ENCODE results near the gene DGCR8.
"Not testable (repeated sequence)": the region's sequence is repeated elsewhere in the genome, so short reads cannot be mapped to it uniquely, and the experiment has no call there.

The DGCR8 gene

DNA sequence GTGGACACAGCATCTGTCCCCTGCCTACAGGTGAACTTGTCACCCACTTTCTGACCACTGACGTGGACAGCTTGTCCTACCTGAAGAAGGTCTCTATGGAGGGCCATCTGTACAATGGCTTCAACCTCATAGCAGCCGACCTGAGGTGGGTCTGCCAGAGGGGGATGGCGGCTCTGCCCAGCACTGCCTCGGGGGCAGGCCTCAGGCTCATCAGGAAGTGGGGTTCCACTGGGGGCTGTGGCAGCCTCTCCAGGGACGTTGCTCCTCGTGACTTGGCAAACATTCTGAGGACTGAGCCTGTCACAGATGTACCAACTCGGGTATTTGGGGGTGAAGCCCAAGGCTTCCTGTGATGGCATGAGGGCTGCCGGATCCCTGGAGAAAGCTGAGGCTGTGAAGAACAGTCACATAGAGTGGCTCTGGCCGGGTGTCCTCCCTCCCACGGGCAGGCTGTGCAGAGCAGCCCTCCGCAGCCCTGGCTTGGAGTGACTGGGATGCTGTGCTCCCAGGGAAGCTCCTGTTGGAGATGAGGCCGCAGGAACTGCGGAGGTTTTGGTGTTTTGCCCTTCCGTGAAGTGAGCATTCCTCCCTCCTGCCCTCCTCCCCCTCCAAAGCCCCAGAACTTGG, 26.5 kb upstream of the DGCR8 start:
- DNase-seq, result no peak

DNA sequence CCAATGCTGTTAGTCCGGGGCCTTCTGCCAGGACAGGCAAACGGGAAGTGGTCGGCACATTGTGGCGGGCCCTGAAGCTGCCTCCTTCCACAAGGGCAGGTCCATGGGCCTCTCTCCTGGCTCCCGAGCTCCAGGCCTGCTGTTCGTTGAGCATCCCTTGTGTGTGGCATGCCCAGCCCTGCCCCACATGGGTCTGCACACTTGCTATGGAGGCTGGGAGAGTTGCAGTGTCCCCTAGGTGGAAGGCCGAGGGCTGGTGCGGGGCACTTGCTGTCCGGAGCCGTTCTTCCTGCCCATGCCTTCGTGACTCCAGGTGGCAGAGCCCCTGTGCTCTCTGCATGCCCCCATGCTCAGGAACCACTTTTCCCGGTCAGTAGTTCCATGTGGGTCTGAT, 26.0 kb upstream of the DGCR8 start:
- DNase-seq, result no peak

DNA sequence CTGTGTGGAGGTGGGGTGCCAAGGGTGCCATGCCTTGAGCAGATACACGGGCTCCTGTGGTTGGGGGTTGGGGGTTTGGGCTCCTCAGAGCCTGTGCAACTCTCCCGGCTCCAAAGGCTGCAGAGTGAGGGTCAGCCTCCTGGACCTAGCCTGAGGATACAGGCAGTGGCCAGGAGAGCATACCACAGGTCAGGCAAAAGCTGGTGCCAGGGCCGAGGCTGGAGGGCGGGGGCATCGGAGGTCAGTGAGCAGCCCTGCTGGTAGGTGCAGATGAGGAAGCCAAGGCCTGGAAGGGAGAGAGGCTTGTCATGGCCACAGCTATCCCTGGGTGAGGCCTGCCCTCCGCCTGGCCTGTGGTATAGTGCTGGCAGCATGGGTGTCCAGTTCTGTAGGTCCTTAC, 25.6 kb upstream of the DGCR8 start:
- DNase-seq, result no peak

DNA sequence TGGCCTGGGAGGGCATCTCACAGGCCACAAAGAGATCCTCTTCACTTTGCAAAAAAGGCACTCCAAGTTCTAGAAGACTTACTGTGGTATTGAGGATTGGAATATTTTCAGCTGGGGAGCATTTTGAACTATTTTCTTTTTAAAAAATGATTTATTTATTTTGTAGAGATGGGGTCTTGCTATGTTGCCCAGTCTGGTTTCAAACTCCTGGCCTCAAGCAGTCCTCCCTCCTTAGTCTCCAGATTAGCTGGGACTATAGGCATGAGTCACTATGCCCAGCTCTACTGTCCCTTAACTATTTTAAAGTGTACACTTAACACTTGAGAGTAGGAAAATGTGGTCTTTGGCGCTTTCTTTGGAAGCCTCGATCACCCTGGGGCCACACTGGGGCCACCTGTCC, 24.9 kb upstream of the DGCR8 start:
- no peak for DNase-seq

DNA sequence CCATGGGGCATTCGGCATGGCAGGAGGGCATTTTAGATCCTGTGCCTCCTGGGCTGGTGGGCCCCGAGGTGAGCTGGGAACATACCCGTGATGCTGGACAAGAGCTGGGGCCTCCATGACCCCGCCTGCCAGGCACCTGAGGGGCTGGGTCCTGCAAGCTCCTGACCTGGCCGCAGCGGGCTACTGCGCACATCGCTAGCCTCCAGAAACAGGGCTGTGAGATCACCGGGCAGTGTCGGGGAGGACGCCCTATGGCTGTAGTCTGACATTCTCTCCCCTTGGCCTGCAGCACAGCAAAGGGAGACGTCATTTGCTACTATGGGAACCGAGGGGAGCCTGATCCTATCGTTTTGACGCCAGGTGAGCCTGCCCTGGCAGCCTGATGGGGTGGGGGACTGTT, 24.4 kb upstream of the DGCR8 start:
- no peak for DNase-seq

DNA sequence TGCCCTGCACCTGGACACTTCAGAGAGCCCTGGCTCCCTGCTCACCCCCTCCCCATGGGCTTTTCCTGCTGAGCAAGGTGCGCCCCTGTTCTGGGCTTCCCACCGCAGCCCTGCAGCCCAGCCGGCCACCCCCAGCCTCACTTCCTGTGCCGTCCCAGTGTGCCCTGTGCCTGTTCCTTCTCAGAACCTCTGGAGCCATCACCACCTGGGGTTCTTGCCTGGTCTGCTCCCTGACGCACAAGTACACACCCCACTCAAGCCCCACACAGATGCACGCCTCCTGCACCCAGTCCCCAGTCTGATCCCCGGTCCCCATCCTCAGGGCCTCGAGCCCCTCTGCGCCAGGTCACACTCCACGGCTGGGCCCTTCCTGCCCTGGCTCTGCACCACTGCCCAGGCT, 23.9 kb upstream of the DGCR8 start:
- no peak for DNase-seq

DNA sequence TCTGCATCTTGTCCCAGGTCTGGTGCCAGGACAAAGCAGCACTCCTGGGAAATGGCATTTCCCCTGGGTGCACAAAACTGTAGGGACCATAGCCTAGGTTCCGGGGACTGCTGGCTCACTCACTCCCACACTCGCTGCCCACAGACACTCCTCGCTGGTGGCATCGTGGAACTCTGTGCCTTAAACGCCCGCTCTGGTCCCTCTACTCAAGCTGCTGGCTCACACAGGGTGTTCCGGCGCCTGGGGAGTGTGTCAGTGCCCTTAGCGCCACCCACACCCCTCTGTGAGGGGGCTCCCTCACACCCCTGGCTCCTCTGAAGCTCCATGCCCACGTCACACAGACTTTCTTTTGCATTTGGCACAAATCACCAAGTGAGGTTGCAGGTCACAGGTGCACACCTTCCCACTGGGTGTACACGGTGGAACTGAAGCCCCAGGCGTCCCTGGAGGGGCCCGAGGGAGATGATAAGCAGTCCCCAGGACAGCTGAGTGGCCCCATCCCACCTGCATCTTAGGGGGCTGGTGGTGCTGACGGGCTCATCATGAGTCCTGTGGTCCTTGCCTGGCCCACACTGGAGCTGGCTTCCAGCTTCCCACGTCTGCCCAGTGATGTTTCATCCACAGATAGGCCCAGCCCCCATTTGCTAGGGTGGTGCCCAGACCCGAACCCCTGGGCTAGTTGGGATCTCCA, 23.2 kb upstream of the DGCR8 start:
- DNase-seq, result no peak

DNA sequence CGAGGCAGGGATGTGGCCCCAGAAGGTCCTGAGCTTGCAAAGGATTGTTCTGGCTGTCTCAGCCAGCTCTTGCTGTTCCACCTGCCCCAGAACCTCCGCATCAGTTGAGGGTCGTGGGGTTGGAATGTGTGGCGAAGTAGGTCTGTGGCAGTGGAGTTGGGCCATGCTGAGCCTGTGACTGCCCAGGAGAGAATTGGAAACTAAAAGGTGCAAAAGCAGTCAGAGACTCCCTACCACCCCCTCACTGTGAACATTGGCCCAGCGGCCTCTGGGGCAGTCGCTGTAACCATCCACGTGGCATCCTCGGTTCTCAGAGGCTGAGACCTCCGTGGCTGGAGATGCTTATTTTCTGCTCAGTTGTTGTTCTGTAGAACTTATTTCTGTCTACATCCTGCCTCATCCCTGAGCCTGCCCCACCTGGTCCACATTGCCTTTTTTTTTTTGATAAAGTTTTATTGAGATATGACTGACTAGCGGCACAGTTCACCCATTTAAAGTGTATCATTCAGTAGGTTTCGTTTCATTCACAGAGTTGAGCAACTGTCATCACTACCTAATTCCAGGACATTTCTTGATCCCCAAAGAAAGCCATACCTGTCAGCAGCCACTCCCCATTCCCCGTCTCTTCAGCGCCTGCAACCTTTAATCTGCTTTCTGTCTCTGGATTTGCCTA, 22.3 kb upstream of the DGCR8 start:
- no peak for DNase-seq

DNA sequence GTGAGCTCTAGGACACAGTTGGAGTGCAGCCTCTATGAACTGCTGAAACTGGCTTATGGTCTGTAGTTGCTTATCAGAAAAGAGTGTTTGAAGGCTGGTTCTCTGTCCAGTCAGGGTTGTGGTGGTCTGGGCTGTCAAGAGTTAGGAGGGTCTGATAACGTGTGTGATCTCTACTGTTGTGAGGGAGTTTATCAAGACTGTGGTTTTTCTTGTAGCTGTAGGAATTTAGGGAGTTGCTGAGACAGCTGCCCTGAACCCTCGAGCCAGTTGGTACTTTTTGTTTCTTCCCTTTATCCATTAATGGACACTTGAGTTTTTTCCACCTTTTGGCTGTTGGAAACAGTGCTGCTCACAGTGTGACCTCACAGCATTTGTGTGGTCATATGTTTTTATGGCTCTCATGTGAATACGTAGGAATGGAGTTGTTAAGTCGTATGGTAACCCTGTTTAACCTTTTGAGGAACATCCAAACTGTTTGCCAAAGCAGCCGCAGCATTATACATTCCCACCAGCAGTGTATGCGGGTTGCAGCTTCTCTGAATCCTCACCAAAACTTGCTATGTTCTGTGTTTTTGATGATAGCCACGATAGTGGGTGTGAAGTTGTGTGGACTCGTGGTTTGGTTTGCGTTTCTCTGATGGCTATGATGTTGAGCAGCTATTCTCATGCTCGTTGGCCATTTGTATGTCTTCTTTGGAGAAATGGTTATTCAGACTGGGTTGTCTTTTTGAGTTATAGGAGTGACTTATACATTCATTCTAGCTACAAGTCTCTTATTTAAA, 20.9 kb upstream of the DGCR8 start:
- DNase-seq, result no peak

DNA sequence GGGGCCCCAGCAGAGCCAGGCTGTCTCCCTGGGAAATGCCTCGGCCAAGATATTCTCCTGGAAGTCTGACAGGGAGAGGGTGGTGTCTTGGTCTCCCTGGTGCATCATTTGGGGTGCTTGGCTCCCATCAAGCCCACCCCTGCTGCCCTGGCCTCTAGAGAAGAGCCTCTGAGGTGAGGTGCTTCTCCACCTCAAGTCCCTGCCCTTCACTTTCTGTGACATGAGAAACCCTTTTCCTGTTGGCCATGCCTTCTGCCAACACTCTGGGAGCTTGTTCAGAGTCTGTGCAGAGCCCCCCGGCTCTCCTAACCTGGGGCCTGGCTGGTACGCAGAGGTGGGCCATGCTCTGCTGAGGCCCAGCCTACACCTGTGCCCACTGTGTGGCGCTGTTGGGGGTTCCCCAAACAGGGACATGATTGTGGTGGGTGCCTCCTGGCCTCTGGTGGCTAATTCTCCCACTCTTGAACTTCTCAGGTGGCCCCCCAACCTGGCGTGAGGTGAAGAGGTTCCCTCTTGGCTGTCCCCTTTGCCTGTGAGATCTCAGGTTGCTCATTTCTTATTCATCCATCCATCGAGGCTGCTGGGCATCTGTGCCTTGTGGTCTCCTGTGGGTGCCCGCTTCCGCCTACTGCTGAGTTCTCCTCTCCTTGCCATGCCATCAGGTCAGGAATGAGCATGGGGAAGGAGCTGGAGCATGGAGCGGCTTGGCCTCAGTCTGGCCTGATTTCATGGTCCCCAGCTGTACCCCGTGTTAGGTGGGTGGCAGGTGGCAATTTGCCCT, 19.2 kb upstream of the DGCR8 start:
- DNase-seq, result no peak

DNA sequence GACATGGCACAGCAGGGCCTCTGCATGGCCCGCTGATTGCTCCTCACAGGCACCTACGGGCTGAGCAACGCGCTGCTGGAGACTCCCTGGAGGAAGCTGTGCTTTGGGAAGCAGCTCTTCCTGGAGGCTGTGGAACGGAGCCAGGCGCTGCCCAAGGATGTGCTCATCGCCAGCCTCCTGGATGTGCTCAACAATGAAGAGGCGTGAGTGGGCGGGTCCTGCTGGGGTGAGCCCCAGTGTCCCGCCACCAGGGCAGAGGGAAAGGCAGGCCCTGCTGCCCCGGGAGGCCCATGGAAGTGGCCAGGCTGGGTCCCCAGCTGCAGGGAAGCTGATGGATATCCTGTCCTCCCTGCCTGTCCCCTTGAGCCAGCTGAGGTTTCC, 18.6 kb upstream of the DGCR8 start:
- DNase-seq, result peak; percentile 6

DNA sequence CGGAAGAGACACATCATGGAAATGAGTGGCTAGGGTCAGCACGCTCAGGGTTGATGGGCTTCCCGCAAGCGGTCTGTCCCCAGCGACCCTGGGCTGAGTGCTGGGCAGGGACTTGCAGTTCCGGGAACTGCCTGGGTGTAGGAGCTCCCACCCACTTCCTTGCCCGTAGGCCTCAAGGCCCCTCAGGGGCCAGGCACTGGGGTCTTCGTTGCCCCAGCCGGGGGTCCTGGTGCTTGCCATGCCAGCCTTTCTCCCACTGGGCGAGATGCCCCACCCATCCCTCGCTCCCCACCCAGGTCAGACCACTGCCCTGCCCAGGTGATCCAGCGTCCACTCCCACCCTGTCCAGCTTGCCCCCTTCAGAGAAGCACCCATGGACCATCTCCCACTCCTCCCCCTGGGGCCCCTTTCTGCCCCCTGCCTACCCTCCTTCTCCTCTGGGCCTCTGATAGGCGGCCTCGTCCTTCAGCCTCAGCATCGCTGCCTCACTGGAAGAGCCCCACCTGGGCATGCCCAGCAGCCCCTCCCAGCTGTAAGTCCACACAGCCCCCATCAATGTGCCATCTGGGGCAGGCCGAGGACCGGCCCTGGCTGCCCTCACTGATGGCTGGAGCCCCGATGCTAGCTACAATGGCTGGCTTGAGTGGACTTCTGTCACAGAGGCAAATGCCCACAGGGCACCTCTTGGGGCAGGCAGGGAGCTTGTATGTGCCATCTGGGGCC, 17.8 kb upstream of the DGCR8 start:
- no peak for DNase-seq

DNA sequence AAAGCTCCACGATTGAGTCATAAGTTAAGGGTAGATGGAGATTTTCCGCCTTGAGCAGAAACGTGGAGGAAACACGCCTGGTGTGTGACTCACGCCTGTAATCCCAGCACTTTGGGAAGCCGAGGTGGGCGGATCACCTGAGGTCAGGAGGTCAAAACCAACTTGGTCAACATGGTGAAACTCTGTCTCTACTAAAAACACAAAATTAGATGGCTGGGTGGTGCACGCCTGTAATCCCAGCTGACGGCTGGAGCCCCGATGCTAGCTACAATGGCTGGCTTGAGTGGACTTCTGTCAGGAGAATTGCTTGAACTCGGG, 17.3 kb upstream of the DGCR8 start:
- DNase-seq, result no peak

DNA sequence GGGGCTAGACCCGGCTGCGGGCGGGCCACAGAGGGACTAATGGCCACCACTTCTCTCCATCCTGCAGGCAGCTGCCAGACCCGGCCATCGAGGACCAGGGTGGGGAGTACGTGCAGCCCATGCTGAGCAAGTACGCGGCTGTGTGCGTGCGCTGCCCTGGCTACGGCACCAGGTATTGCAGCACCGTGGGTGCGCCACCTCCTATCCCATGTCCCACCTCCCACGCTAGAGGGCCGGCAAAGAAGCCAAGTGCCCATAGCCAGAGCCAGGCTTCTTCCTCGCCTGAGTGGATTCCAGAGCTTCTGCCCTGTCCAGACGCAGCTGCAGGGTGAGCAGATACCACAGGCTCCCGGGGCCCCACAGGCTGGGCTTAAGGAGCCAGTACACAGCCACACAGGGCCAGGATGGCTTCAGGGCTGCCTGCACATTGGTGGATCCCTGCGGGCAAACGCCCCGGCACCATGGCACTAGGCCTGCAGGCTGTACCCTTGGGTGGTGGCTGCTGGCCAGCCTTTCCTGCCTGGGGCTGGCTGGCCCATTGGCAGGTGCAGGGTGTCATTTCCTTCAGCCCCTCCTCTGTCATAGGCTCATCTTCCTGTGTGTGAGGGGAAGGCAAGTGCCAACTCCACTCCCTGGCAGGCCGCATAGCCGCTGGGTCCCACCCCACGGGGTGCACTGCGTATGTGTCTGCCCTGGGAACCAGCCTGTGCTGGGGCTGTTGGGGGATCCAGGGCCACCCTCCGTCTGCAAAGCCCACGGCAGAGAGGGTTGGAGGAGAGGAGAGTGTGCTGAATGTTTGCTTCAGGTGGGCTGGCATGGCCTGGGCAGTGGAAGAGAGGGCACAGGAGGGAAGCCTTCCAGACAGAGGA, 16.5 kb upstream of the DGCR8 start:
- DNase-seq, result no peak

DNA sequence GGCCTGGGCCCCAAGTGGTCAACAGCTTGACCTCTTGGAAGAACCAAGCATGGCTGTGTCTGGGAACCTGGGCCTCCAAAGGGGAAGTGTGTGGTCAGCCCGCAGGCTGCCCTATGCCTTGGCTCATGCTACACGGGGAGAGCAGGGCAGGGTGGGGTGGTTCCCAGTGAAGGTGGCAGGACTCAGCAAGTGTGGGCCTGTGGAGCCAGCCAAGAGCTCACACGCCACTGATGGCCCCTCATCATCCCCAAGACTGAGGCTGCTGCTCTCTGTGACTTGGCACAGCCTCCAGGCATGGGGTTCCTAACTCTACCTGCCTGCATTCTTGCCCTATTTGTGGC, 15.9 kb upstream of the DGCR8 start:
- no peak for DNase-seq

DNA sequence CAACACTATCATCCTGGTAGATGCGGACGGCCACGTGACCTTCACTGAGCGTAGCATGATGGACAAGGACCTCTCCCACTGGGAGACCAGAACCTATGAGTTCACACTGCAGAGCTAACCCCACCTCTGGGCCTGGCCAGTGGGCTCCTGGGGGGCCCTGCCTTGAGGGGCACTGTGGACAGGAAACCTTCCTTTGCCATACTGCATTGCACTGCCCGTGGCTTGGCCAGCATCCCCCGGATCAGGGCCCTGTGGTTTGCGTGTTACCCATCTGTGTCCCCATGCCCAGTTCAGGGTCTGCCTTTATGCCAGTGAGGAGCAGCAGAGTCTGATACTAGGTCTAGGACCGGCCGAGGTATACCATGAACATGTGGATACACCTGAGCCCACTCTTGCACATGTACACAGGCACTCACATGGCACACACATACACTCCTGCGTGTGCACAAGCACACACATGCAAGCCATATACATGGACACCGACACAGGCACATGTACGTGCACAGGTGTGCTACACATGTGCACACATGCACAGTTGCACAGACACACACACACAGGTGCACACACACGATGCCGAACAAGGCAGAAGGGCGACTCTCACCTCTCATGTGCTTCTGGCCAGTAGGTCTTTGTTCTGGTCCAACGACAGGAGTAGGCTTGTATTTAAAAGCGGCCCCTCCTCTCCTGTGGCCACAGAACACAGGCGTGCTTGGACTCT, 15.3 kb upstream of the DGCR8 start:
- DNase-seq, result no peak

DNA sequence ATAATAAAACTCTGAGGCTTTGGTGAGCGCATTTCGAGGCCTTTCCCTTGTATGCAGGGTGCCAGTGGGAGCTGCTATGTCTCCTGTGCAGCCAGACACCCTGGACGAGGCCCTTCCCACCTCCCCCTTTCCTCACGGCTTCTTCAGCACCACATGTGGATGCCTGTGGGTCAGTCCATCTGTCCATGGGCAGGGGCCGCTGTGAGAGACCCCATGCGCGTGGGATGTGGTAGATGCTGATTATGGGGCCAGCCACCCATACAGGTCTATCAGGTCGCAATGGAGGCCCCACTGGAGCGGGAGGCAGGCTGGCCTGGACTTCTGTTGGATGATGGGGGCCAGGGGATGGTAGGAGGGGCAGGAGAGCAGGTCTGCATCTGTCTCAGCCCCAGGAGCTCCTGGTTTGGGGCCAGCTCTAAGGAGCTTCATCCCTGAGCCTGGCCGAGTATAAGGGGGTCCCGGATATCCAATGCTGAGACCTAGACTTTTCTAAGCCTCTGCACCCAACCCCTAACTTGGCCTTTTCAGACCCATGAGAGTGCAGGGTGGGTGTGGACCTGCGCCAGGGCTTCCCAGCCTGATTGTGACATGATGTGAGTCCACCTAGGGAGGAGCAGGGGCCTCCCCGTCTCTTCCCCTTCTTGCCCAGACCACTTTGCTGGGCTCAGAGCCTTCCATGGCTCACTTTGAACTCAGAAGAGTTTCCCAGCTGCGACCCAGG, 14.0 kb upstream of the DGCR8 start:
- DNase-seq, result no peak

DNA sequence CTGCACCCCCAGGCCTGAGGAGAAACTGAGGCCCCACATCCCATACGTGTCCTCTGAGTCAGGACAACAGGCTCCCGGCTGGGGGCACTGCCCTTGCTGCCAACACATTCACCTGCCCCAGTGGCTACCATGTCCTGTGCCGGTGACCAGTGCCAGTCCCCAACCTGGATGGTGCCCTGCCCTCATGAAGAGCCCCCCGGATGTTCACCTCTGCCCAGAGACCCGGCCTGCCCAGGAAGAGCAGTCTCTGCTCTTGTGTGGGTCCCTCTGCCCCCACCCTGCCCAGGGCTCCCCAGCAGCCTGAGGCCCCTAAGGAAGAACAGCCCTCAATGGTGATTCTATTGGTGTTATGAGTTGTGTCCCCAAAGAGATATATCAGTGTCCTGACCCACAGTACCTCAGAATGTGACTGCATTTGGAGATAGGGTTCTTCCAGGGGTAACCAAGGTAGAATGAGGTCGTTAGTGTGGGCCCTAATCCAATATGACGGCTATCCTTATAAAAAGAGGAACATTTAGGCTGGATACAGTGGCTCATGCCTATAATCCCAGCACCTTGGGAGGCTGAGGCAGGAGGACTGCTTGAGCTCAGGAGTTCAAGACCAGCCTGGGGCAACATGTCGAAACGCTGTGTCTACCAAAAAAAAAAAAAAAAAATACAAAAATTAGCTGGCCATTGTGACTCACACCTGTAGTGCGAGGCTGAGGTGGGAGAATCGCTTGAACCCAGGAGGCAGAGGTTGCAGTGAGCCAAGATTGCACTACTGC, 13.2 kb upstream of the DGCR8 start:
- no peak for DNase-seq

DNA sequence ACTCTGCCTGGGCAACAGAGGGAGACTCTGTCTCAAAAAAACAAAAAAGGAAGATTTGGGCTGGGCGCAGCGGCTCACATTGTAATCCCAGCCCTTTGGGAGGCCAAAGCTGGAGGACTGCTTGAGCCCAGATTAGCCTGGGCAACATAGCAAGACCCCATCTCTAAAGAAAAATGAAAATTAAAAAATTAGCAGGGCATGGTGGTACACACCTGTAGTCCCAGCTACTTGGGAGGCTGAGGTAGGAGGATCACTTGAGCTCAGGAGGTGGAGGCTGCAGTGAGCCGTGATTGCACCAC, 12.7 kb upstream of the DGCR8 start:
- not testable (repeated sequence) for DNase-seq

DNA sequence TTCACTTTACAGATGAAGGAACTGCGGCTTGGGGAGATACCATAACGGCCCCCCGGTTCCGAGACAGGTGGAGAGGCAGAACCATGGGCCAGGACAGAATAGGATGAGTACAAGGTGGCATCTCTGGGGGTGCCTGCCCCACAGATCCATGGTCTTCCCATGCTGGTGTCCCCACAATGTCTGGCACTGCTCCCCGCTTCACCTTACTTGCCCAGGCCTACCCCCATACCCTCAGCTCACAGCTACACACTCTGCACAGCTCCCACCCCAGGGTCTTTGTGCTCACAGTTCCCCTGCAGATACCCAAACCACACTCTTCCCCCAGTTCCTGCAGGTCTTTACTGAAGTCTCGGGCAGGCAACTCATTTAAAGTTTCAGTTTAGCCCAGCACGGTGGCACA, 11.4 kb upstream of the DGCR8 start:
- DNase-seq, result no peak
